ENCODE results near the gene PLEKHO1.
"Not testable (repeated sequence)": the region's sequence is repeated elsewhere in the genome, so short reads cannot be mapped to it uniquely, and the experiment has no call there.

PLEKHO1 gene

DNA sequence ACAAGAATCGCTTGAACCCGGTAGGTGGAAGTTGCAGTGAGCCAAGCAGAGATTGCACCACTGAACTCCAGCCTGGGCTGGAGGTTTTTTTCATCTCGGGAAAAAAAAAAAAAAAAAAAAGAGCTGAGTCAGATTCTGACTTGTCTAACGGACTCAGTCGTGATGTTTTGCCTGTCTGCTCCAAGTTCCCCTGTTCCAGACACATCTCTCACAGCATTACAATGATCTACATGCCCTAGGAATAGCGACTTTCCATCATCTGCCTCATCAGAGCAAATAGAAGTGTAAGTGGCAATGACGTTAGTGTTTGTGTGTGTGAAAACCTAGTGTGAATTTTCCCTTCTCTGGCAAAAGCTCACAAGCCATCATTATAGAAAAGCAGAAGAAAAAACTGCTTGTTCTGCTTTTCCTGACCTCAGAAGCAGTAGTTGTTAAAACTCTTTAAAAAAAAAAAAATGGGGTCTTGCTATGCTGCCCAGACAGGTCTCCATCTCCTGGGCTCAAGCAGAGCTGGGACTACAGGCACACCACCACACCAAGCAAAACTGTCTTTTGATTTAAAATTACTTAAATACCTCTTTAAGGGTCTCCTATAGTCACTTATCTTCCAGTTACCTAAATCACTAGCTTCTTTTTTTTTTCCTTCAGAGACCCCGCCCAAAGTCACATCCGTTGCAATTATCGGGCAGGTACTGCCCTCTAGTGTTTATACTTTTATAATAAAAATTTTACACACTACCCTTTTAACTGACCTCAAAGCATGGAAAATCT, 37.3 kb downstream of the PLEKHO1 start:
- Histone ChIP-seq H3K4me3 (ENCODE audit: insufficient read length, low read depth) (no peak overlapping the region), H3K27me3 (ENCODE audit: insufficient read depth, insufficient read length) (no peaks in the 10 kb centered on the region), H3K9ac (ENCODE audit: insufficient read length, low read depth) (no peak overlapping the region), H3K36me3 (ENCODE audit: insufficient read depth, insufficient read length, low read length) (no peaks in the 10 kb centered on the region), H3K9me3 (ENCODE audit: insufficient read depth, low read length) (peaks cover 10% of the 10 kb centered on the region), H3K4me1 (ENCODE audit: insufficient read depth, insufficient read length) (no peaks in the 10 kb centered on the region)
- DNase-seq (ENCODE audit: low read depth, low spot score): peak; percentile 63
- no peak for TF ChIP-seq YY1 (IDR thresholded peaks at IDR 0.05; ENCODE audit: insufficient read depth, insufficient read length)
- TF ChIP-seq ZNF274 (IDR thresholded peaks at IDR 0.05; ENCODE audit: low read depth, low read length): no peak
- TF ChIP-seq SUZ12 (IDR thresholded peaks at IDR 0.05; ENCODE audit: extremely low read depth, insufficient read depth, insufficient read length): no peak

DNA sequence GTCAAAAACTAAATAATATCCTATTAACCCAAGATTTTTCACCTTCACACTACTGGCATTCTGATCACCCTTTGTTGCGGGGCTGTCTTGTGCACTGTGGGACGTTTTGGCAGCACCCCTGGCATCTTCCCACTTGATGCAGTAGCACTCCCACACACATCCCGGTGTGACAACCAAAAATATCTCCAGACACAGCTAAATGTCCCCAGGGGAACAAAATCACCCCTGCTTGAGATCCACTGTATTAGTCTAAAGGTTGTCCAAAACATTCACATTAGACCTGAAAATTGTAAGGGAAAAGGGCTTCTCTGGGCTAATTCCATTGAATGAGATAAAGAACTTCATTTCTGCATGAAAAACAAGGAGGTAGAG, 37.8 kb downstream of the PLEKHO1 start:
- Histone ChIP-seq H3K9ac (ENCODE audit: insufficient read length, low read depth) (peak overlapping the region; percentile 24), H3K27me3 (ENCODE audit: insufficient read depth, insufficient read length) (no peaks in the 10 kb centered on the region), H3K4me3 (ENCODE audit: insufficient read length, low read depth) (no peak overlapping the region), H3K9me3 (ENCODE audit: insufficient read depth, low read length) (peaks cover 11% of the 10 kb centered on the region), H3K4me1 (ENCODE audit: insufficient read depth, insufficient read length) (no peaks in the 10 kb centered on the region), H3K36me3 (ENCODE audit: insufficient read depth, insufficient read length, low read length) (no peaks in the 10 kb centered on the region)
- no peak for TF ChIP-seq ZNF274 (IDR thresholded peaks at IDR 0.05; ENCODE audit: low read depth, low read length)
- no peak for TF ChIP-seq SUZ12 (IDR thresholded peaks at IDR 0.05; ENCODE audit: extremely low read depth, insufficient read depth, insufficient read length)
- no peak for TF ChIP-seq YY1 (IDR thresholded peaks at IDR 0.05; ENCODE audit: insufficient read depth, insufficient read length)
- DNase-seq (ENCODE audit: low read depth, low spot score): no peak

DNA sequence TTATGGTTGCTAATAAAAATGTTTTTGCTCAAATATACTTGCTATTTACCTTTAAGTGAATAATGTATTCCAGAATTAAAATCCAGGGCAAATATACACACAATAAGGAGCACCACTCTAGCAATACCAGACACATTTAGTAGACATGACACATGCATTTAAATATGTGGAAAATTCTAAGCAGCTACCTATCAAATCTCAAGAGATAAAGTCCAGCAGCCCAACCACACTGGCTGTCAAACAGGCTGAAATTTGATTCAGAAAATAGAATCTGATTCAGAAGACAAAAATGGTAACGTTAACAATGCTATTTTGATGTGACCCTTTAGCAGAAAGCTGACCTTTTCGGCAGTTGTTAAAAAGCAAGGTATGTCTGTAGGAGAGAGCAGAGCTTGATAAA, 42.3 kb downstream of the PLEKHO1 start:
- TF ChIP-seq SUZ12 (IDR thresholded peaks at IDR 0.05; ENCODE audit: extremely low read depth, insufficient read depth, insufficient read length) (no peak), YY1 (IDR thresholded peaks at IDR 0.05; ENCODE audit: insufficient read depth, insufficient read length) (no peak)
- DNase-seq (ENCODE audit: low read depth, low spot score): no peak
- Histone ChIP-seq H3K4me1 (ENCODE audit: insufficient read depth, insufficient read length) (no peaks in the 10 kb centered on the region), H3K4me3 (ENCODE audit: insufficient read length, low read depth) (no peak overlapping the region), H3K36me3 (ENCODE audit: insufficient read depth, insufficient read length, low read length) (no peaks in the 10 kb centered on the region), H3K27me3 (ENCODE audit: insufficient read depth, insufficient read length) (no peaks in the 10 kb centered on the region), H3K9ac (ENCODE audit: insufficient read length, low read depth) (no peak overlapping the region), H3K9me3 (ENCODE audit: insufficient read depth, low read length) (peaks cover 33% of the 10 kb centered on the region)

DNA sequence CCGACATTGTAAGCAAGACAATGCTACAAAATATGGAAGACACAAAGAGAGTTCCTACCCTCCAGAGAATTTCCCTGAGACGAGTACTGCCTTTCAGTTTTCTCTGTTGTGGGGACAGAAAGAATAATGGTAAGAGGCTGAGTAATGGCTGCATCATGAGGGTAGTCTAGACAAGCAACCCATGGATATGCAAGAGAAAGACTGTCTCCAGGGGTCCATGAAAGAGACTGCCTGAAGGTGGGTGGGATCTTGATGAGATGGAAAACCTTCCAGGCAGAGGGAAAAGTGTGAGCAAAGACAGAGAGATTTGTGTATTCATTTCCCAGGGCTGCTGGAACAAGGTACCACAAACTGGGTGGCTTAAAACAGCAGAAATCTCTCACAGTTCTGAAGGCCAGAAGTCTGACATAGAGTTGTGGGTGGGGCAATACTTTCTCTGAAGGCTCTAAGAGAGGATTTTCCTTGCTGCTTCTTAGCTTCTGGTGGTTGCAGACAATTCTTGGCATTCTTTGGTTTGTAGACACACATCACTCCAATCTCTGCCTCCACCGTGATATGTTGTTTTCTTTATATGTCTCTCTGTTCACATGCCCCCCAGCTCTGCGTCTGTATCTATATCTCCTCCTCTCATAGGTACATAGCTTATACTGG, 44.8 kb downstream of the PLEKHO1 start:
- H3K9me3 ChIP-seq (ENCODE audit: insufficient read depth, low read length): peaks cover 33% of the 10 kb centered on the region
- no peak overlapping the region for H3K9ac ChIP-seq (ENCODE audit: insufficient read length, low read depth)
- DNase-seq (ENCODE audit: low read depth, low spot score): peak; percentile 70
- H3K4me3 ChIP-seq (ENCODE audit: insufficient read length, low read depth): no peak overlapping the region
- no peaks in the 10 kb centered on the region for H3K27me3 ChIP-seq (ENCODE audit: insufficient read depth, insufficient read length)
- no peaks in the 10 kb centered on the region for H3K36me3 ChIP-seq (ENCODE audit: insufficient read depth, insufficient read length, low read length)
- TF ChIP-seq YY1 (IDR thresholded peaks at IDR 0.05; ENCODE audit: insufficient read depth, insufficient read length): no peak
- no peak for TF ChIP-seq ZNF274 (IDR thresholded peaks at IDR 0.05; ENCODE audit: low read depth, low read length)
- no peak for TF ChIP-seq SUZ12 (IDR thresholded peaks at IDR 0.05; ENCODE audit: extremely low read depth, insufficient read depth, insufficient read length)
- H3K4me1 ChIP-seq (ENCODE audit: insufficient read depth, insufficient read length): no peaks in the 10 kb centered on the region

DNA sequence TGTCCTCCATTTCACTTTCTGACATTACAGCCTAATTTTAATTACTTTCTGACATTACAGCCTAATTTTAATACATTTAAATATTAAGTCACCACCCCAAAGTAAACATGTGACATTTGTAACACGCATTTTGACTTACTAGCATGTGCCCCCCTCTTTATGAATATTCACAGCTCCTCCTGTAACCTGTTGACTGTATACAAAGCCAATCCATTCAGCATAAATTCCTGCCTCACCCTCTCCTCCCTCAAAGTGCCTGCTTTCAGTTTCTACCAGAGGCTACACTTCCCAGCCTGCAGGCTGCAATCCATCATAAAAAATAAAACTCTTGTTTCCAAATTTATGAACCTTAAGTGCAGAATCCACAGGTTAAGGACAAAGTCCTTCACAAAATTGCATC, 46.7 kb downstream of the PLEKHO1 start:
- no peak for DNase-seq (ENCODE audit: low read depth, low spot score)
- TF ChIP-seq ZNF274 (IDR thresholded peaks at IDR 0.05; ENCODE audit: low read depth, low read length) (no peak), YY1 (IDR thresholded peaks at IDR 0.05; ENCODE audit: insufficient read depth, insufficient read length) (no peak), SUZ12 (IDR thresholded peaks at IDR 0.05; ENCODE audit: extremely low read depth, insufficient read depth, insufficient read length) (no peak)
- Histone ChIP-seq H3K27me3 (ENCODE audit: insufficient read depth, insufficient read length) (no peaks in the 10 kb centered on the region), H3K9ac (ENCODE audit: insufficient read length, low read depth) (no peak overlapping the region), H3K4me3 (ENCODE audit: insufficient read length, low read depth) (no peak overlapping the region), H3K4me1 (ENCODE audit: insufficient read depth, insufficient read length) (no peaks in the 10 kb centered on the region), H3K9me3 (ENCODE audit: insufficient read depth, low read length) (peaks cover 35% of the 10 kb centered on the region), H3K36me3 (ENCODE audit: insufficient read depth, insufficient read length, low read length) (no peaks in the 10 kb centered on the region)

DNA sequence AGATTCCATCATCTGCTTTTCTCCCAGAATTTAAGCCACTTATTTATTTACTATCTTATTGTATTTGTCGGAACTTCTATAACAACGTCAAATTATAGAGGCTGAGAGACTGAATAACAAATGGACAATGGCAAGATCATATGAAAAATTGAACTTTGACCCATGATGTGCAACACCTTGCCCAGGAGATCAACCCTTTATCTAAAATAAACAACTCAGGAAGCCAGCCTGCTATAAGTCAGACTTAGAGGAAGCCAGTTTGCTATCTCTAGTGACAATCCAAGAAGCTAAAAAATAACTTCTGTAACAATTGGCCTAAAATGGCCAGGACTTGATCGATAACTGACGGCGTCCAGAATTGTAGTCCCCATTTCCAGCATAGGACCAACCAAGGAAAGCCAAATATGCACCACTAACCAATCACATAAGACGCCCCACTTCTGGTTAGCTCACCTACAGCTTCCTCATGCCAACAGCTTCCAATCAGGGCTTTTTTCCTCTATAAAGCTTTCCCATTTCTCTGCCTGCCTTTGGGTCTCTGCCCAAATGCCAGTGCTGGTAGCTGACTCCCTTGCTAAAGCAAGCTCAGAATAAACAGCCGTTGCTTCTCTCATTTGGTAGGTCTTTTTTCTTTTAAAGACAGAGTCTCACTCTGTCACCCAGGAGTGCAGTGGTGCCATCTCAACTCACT, 57.7 kb downstream of the PLEKHO1 start:
- no peak overlapping the region for H3K9ac ChIP-seq (ENCODE audit: insufficient read length, low read depth)
- no peaks in the 10 kb centered on the region for H3K9me3 ChIP-seq (ENCODE audit: insufficient read depth, low read length)
- no peak for DNase-seq (ENCODE audit: low read depth, low spot score)
- H3K27me3 ChIP-seq (ENCODE audit: insufficient read depth, insufficient read length): no peaks in the 10 kb centered on the region
- H3K36me3 ChIP-seq (ENCODE audit: insufficient read depth, insufficient read length, low read length): no peaks in the 10 kb centered on the region
- no peak overlapping the region for H3K4me3 ChIP-seq (ENCODE audit: insufficient read length, low read depth)
- no peaks in the 10 kb centered on the region for H3K4me1 ChIP-seq (ENCODE audit: insufficient read depth, insufficient read length)
- TF ChIP-seq YY1 (IDR thresholded peaks at IDR 0.05; ENCODE audit: insufficient read depth, insufficient read length) (no peak), ZNF274 (IDR thresholded peaks at IDR 0.05; ENCODE audit: low read depth, low read length) (no peak), SUZ12 (IDR thresholded peaks at IDR 0.05; ENCODE audit: extremely low read depth, insufficient read depth, insufficient read length) (no peak)

DNA sequence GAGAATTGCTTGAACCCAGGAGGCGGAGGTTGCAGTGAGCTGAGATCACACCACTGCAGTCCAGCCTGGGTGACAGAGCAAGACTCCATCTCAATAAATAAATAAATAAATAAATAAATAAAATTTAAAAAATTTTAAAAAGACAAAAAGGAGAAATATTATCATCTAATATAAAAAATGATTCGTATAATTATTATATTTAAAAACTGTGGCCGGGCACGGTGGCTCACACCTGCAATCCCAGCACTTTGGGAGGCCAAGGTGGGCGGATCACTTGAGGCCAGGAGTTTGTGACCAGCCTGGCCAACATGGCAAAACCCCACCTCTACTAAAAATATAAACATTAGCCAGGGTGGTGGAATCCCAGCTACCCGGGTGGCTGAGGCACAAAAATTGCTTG, 58.7 kb downstream of the PLEKHO1 start:
- H3K4me3 ChIP-seq (ENCODE audit: insufficient read length, low read depth); H3K27me3 ChIP-seq (ENCODE audit: insufficient read depth, insufficient read length); H3K9me3 ChIP-seq (ENCODE audit: insufficient read depth, low read length); DNase-seq (ENCODE audit: low read depth, low spot score); H3K9ac ChIP-seq (ENCODE audit: insufficient read length, low read depth); H3K36me3 ChIP-seq (ENCODE audit: insufficient read depth, insufficient read length, low read length); H3K4me1 ChIP-seq (ENCODE audit: insufficient read depth, insufficient read length): not testable (repeated sequence)

All from NT2/D1 (cell line).